ENCODE results near the gene FTO. TPM values are rescaled to one million over a fixed set of nuclear protein-coding genes. Genes with fewer than 3 reads are reported as not detected.

Gene FTO
- total RNA-seq, 2 donors from 2014 or later: 72.7 to 73.6 TPM

GRCh38 chr16:53933407-53933806 lies 229.5 kb downstream of the FTO start:
- Histone ChIP-seq H3K27ac (no peak overlapping the region), H3K4me1 (replicated peaks) (no peaks in the 10 kb centered on the region), H3K36me3 (no peaks in the 10 kb centered on the region), H3K4me3 (no peak overlapping the region), H3K27me3 (replicated peaks; ENCODE audit: insufficient read depth) (no peaks in the 10 kb centered on the region), H3K9me3 (no peaks in the 10 kb centered on the region)
- TF ChIP-seq CTCF (IDR thresholded peaks at IDR 0.05): no peak
- TF ChIP-seq POLR2AphosphoS5 (IDR thresholded peaks at IDR 0.05): no peak
- no peak for TF ChIP-seq POLR2A (IDR thresholded peaks at IDR 0.05)
- intact Hi-C loops (cut with DNase I): no loop called here
- DNase-seq (ENCODE audit: low spot score): no peak
- WGBS: 62% methylated on average over 3 of the region's 3 CpGs

- intact Hi-C loops (cut with DNase I): no loop called here
- Histone ChIP-seq H3K36me3 (no peaks in the 10 kb centered on the region), H3K4me1 (replicated peaks) (no peaks in the 10 kb centered on the region), H3K27ac (no peak overlapping the region), H3K9me3 (no peaks in the 10 kb centered on the region), H3K4me3 (no peak overlapping the region), H3K27me3 (replicated peaks; ENCODE audit: insufficient read depth) (no peaks in the 10 kb centered on the region)
- TF ChIP-seq POLR2A (IDR thresholded peaks at IDR 0.05) (no peak), POLR2AphosphoS5 (IDR thresholded peaks at IDR 0.05) (no peak), CTCF (IDR thresholded peaks at IDR 0.05) (no peak)
- 91% methylated on average over 2 of the region's 2 CpGs for WGBS
- no peak for DNase-seq (ENCODE audit: low spot score)
Measured at GRCh38 chr16:53936052-53936451, 232.1 kb downstream of the FTO start.

- Histone ChIP-seq H3K36me3 (no peaks in the 10 kb centered on the region), H3K27me3 (replicated peaks; ENCODE audit: insufficient read depth) (no peaks in the 10 kb centered on the region), H3K9me3 (no peaks in the 10 kb centered on the region), H3K27ac (no peak overlapping the region), H3K4me3 (no peak overlapping the region), H3K4me1 (replicated peaks) (no peaks in the 10 kb centered on the region)
- intact Hi-C loops (cut with DNase I): no loop called here
- no peak for DNase-seq (ENCODE audit: low spot score)
- 92% methylated on average over 5 of the region's 5 CpGs for WGBS
- TF ChIP-seq CTCF (IDR thresholded peaks at IDR 0.05): no peak
- no peak for TF ChIP-seq POLR2A (IDR thresholded peaks at IDR 0.05)
- no peak for TF ChIP-seq POLR2AphosphoS5 (IDR thresholded peaks at IDR 0.05)
Measured at GRCh38 chr16:53936529-53936928, 232.6 kb downstream of the FTO start.

- TF ChIP-seq POLR2A (IDR thresholded peaks at IDR 0.05) (no peak), CTCF (IDR thresholded peaks at IDR 0.05) (no peak), POLR2AphosphoS5 (IDR thresholded peaks at IDR 0.05) (no peak)
- Histone ChIP-seq H3K4me1 (replicated peaks) (no peaks in the 10 kb centered on the region), H3K27ac (no peak overlapping the region), H3K4me3 (no peak overlapping the region), H3K9me3 (no peaks in the 10 kb centered on the region), H3K36me3 (no peaks in the 10 kb centered on the region), H3K27me3 (replicated peaks; ENCODE audit: insufficient read depth) (no peaks in the 10 kb centered on the region)
- WGBS: 83% methylated on average over 10 of the region's 10 CpGs
- intact Hi-C loops (cut with DNase I): no loop called here
- DNase-seq (ENCODE audit: low spot score): no peak
Measured at GRCh38 chr16:53937161-53937880, 233.4 kb downstream of the FTO start.

GRCh38 chr16:53944025-53944424 lies 240.1 kb downstream of the FTO start:
- TF ChIP-seq POLR2AphosphoS5 (IDR thresholded peaks at IDR 0.05) (no peak), CTCF (IDR thresholded peaks at IDR 0.05) (no peak), POLR2A (IDR thresholded peaks at IDR 0.05) (no peak)
- no peaks in the 10 kb centered on the region for H3K27me3 ChIP-seq (replicated peaks; ENCODE audit: insufficient read depth)
- H3K27ac ChIP-seq: no peak overlapping the region
- intact Hi-C loops (cut with DNase I): no loop called here
- no peaks in the 10 kb centered on the region for H3K9me3 ChIP-seq
- no peak overlapping the region for H3K4me3 ChIP-seq
- DNase-seq (ENCODE audit: low spot score): no peak
- WGBS: 90% methylated on average over 2 of the region's 2 CpGs
- no peaks in the 10 kb centered on the region for H3K36me3 ChIP-seq
- no peaks in the 10 kb centered on the region for H3K4me1 ChIP-seq (replicated peaks)

All from prostate gland (tissue), 2 donors.